ENCODE data around the gene TPBGL.
"Not testable (repeated sequence)": the region's sequence is repeated elsewhere in the genome, so short reads cannot be mapped to it uniquely, and the experiment has no call there.

TPBGL gene

GRCh38 chr11:75273411-75274391 is 33.1 kb downstream of the TPBGL start:
- DNase-seq, result no peak

GRCh38 chr11:75274716-75275115 is 34.1 kb downstream of the TPBGL start:
- DNase-seq, result not testable (repeated sequence)

GRCh38 chr11:75275581-75275980 is 35.0 kb downstream of the TPBGL start:
- peak in 3 of 4 experiments; percentile 11 to 74 (median 58) for DNase-seq

GRCh38 chr11:75276186-75276585 is 35.6 kb downstream of the TPBGL start:
- no peak for DNase-seq

GRCh38 chr11:75276686-75277085 is 36.1 kb downstream of the TPBGL start:
- DNase-seq, result no peak

- DNase-seq, result no peak
These were observed 36.7 kb downstream of the TPBGL start for GRCh38 chr11:75277211-75277805.

GRCh38 chr11:75277991-75278790 is 37.6 kb downstream of the TPBGL start:
- no peak for DNase-seq

- DNase-seq, result no peak
These were observed 38.7 kb downstream of the TPBGL start for GRCh38 chr11:75279273-75279672.

GRCh38 chr11:75280227-75280701 is 39.7 kb downstream of the TPBGL start:
- peak; percentile 51 to 62 (median 58) for DNase-seq

GRCh38 chr11:75280770-75281468 is 40.3 kb downstream of the TPBGL start:
- no peak for DNase-seq

- DNase-seq, result no peak
These were observed 41.0 kb downstream of the TPBGL start for GRCh38 chr11:75281469-75282095.

GRCh38 chr11:75283391-75283931 is 42.9 kb downstream of the TPBGL start:
- DNase-seq, result no peak

- DNase-seq, result no peak
These were observed 45.3 kb downstream of the TPBGL start for GRCh38 chr11:75285776-75286360.

GRCh38 chr11:75286826-75287465 is 46.4 kb downstream of the TPBGL start:
- no peak for DNase-seq

- no peak for DNase-seq
These were observed 47.0 kb downstream of the TPBGL start for GRCh38 chr11:75287579-75287978.

GRCh38 chr11:75289511-75289760 is 48.9 kb downstream of the TPBGL start:
- no peak for DNase-seq

- DNase-seq, result no peak
These were observed 49.3 kb downstream of the TPBGL start for GRCh38 chr11:75289919-75290318.

- DNase-seq, result no peak
These were observed 51.2 kb downstream of the TPBGL start for GRCh38 chr11:75291741-75292140.

GRCh38 chr11:75292943-75293342 is 52.4 kb downstream of the TPBGL start:
- no peak for DNase-seq
